ENCODE results near the gene FGFR3.

- TF ChIP-seq EP300 (IDR thresholded peaks at IDR 0.05) = no peak
- TF ChIP-seq CTCF (IDR thresholded peaks at IDR 0.05) = no peak
- no peak for TF ChIP-seq POLR2A (IDR thresholded peaks at IDR 0.05)
These were observed 3.5 kb upstream of the FGFR3 start for GRCh38 chr4:1789552-1789951.
